ENCODE data around the gene WASF1.

The WASF1 gene

GRCh38 chr6:110179406-110180227 lies at the start of gene WASF1:
Gene WASF1 (minus strand): TSS chr6:110179670. CDS start chr6:110127601, 52,069 bp downstream.
- DNase-seq (ENCODE audit: low spot score) = peak; percentile 92

GRCh38 chr6:110226261-110226660 lies 46.8 kb upstream of the WASF1 start:
- DNase-seq (ENCODE audit: low spot score) = no peak

GRCh38 chr6:110221738-110222137 lies 42.3 kb upstream of the WASF1 start:
- DNase-seq (ENCODE audit: low spot score) = no peak

GRCh38 chr6:110217266-110217665 lies 37.8 kb upstream of the WASF1 start:
- no peak for DNase-seq (ENCODE audit: low spot score)

- no peak for DNase-seq (ENCODE audit: low spot score)
Observed at GRCh38 chr6:110216140-110216539, 36.7 kb upstream of the WASF1 start.

GRCh38 chr6:110214338-110214737 lies 34.9 kb upstream of the WASF1 start:
- DNase-seq (ENCODE audit: low spot score) = no peak

GRCh38 chr6:110211753-110212152 lies 32.3 kb upstream of the WASF1 start:
- DNase-seq (ENCODE audit: low spot score) = no peak

GRCh38 chr6:110207652-110208051 lies 28.2 kb upstream of the WASF1 start:
- DNase-seq (ENCODE audit: low spot score) = no peak

GRCh38 chr6:110201151-110201884 lies 21.8 kb upstream of the WASF1 start:
- DNase-seq (ENCODE audit: low spot score) = no peak

GRCh38 chr6:110198561-110198960 lies 19.1 kb upstream of the WASF1 start:
- DNase-seq (ENCODE audit: low spot score) = no peak

GRCh38 chr6:110196874-110197273 lies 17.4 kb upstream of the WASF1 start:
- DNase-seq (ENCODE audit: low spot score) = no peak

GRCh38 chr6:110195639-110196038 lies 16.2 kb upstream of the WASF1 start:
- no peak for DNase-seq (ENCODE audit: low spot score)

- DNase-seq (ENCODE audit: low spot score) = no peak
Observed at GRCh38 chr6:110191477-110191876, 12.0 kb upstream of the WASF1 start.

GRCh38 chr6:110190726-110191125 lies 11.3 kb upstream of the WASF1 start:
- no peak for DNase-seq (ENCODE audit: low spot score)

- DNase-seq (ENCODE audit: low spot score) = no peak
Observed at GRCh38 chr6:110188791-110189190, 9.3 kb upstream of the WASF1 start.

GRCh38 chr6:110185879-110186278 lies 6.4 kb upstream of the WASF1 start:
- DNase-seq (ENCODE audit: low spot score) = no peak

- DNase-seq (ENCODE audit: low spot score) = no peak
Observed at GRCh38 chr6:110183292-110183885, 3.9 kb upstream of the WASF1 start.

GRCh38 chr6:110181131-110182030 lies 1.9 kb upstream of the WASF1 start:
- no peak for DNase-seq (ENCODE audit: low spot score)

GRCh38 chr6:110180228-110181008 lies 948 bp upstream of the WASF1 start, which contains the start of gene CDC40:
Gene CDC40 (plus strand): TSS chr6:110180427. CDS start chr6:110180445, 18 bp downstream.
- peak; percentile 62 for DNase-seq (ENCODE audit: low spot score)

- peak; percentile 48 for DNase-seq (ENCODE audit: low spot score)
Observed at GRCh38 chr6:110178626-110179405, 654 bp downstream of the WASF1 start.

All from iPS-NIHi11 (cell line).